Putamen (tissue), 1 donor: ENCODE data around the gene ACTRT3.
"Not testable (repeated sequence)": the region's sequence is repeated elsewhere in the genome, so short reads cannot be mapped to it uniquely, and the experiment has no call there.

Source experiments
- DNase-seq: peaks from one replicate; pipeline ENCODE4 v3.0.0-alpha.2; 2016; ENCODE audit warnings: low spot score

ACTRT3 gene

DNA sequence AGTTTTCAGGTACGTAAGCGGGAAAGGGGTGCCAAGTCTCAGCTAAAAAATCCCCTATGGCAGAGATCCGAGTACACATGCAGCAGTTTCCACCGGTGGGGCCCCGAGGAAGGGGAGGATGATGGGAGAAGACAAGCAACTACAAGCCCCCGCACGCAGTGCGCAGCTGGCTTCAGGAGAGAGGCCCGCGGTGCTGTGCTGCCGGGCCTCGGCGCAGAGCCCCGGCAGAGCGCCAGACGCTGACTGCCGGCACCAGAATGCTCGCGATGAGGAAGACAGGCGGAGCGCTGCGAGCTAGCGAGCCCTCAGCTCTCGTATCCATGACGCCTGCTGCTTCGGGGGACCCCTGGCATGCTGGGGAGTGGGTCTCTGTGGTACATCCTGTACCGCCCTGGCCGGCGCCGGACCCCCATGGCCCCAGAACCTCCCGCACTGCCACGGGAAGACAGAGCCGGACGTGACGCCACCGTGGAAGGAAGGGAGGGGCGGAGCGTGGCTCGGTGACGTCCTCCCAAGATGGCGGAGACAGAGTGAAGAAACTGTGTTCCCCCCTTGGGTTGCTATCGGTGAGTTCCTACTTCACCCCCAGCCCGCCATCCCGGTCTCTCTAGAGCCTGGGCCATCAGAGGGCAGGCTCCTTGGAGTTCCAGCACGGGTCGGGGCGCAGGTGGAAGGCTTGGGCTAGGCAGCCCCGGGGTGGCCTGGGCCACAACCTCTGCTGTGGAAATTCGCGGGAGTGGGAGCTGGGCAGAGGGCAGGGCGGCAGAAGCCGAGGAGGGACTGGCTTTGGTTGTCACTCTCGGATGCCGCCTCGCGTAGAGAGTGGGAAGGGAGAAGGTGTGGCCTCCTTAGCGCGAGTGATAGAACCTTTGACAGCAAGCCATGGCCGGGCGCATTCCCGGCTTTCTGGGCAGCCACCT lies 3.8 kb upstream of the ACTRT3 start, which contains the start of gene MYNN:
MYNN (plus strand) TSS at position 500 of the 920 bp plus-strand sequence. CDS start 900 bp downstream, outside the sequence.
- peak; percentile 95 for DNase-seq

DNA sequence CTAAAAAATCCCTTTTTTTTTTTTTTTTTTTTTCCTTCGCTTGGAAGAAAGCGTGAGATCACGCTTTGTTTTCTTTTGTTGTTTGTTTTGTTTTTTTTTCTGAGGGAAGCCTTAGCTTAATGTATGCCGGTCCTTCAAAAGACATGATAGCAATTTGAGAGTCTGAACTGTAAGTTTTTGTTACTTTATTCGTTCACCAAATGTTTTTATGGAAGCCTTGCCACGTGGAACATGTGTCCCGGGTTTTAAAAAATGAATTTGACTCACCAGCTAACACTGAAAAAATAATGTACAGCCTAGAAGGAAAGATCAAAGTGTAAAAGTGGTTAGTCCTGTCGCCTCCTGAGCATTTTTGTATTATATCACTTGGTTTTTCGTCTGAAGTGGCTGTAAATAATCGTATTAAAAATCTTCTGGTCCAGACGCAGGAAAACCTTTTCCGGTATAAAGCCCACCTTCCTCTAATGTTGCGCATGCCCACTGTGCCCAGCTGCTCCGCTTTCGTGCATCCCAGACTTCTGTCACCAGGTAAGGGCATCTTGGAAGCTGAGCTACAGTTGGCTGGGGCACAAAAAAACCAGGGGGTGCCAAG lies 3.0 kb upstream of the ACTRT3 start:
- peak; percentile 87 for DNase-seq

GRCh38 chr3:169771497-169772304 lies 2.3 kb upstream of the ACTRT3 start:
- DNase-seq, result peak; percentile 86

- DNase-seq, result peak; percentile 92
These were observed 4.3 kb downstream of the ACTRT3 start, which contains the start of gene TERC for GRCh38 chr3:169764882-169765612. Gene TERC (minus strand): TSS chr3:169765060.

GRCh38 chr3:169764312-169764881 lies 5.0 kb downstream of the ACTRT3 start:
- peak; percentile 65 for DNase-seq

GRCh38 chr3:169760479-169760878 lies 8.9 kb downstream of the ACTRT3 start:
- no peak for DNase-seq

DNA sequence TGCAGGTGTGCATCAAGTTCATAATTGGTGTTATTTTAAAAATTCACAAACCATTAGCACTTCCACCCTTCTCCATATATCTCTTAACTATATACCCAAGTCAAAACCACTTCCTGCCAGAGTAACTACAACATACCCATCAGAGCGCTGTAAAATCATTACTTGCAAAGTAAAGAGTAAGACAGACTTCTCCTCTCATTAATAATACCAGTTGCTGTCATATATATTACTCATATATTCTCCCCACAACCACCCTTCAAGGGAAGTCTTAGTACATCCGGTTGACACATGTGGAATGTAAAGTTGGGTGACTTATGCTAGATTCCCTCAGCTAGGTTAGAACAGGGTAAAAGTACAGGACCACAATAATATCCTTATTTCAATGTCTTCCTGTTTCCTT lies 10.1 kb downstream of the ACTRT3 start:
- no peak for DNase-seq

- DNase-seq, result no peak
These were observed 10.9 kb downstream of the ACTRT3 start for GRCh38 chr3:169758359-169758994.

- no peak for DNase-seq
These were observed 13.9 kb downstream of the ACTRT3 start for GRCh38 chr3:169755488-169755887.

- DNase-seq, result no peak
These were observed 14.7 kb downstream of the ACTRT3 start for GRCh38 chr3:169754711-169755110.

GRCh38 chr3:169751875-169752274 lies 17.5 kb downstream of the ACTRT3 start:
- no peak for DNase-seq

GRCh38 chr3:169750665-169751064 lies 18.7 kb downstream of the ACTRT3 start:
- DNase-seq, result no peak

GRCh38 chr3:169748670-169749069 lies 20.7 kb downstream of the ACTRT3 start:
- no peak for DNase-seq

GRCh38 chr3:169746924-169747323 lies 22.4 kb downstream of the ACTRT3 start:
- no peak for DNase-seq

DNA sequence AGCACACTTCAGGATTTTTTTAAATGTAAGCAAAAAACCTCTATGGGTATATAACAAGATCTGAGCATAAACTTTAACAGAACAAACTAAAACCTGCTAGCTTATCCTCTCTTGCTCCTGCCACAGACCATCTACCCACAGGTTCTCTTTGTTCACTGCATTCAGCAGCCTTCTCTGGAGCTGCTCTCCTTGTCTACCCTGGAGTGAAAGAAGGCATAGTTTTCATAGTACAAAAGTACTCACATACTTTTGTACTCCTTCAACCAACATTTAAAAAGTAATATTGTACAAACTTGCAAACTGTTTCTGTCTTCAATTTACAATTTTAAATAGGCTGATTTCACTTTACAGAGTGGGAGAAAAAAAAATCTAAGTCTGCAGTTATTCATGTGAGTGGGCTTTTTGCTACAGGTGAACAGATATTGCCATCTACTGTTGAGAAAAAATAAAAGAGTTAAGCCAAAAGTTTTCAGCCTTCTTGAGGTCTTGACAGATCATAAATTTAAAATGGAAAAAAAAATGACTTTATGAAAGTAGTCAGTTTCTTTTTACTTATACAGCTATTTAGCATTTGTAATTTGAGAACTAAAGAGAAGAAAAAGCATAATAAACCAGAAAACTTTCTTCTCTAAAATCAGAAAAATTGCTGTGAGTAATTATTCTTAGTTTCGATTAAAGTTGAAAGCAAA lies 24.9 kb downstream of the ACTRT3 start:
- no peak for DNase-seq

DNA sequence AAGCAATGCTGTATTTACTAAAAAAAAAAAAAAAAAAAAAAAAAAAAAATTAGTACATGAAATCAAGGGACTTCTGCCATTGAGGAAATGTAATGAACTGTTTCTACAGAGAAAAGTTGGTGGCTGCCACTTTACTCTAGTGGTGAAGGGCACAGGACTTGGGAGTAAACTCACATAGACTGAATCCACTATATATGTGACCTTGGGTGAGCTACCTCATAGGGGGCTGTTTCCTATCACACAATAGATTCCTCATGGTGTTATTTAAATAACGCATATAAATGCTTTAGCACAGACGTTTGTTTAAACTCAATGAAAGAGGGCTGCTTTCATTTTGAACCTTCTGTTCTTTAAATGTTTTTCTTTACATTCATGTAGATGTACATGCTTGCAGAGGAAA lies 30.3 kb downstream of the ACTRT3 start:
- no peak for DNase-seq

GRCh38 chr3:169731857-169732256 lies 37.5 kb downstream of the ACTRT3 start:
- not testable (repeated sequence) for DNase-seq

DNA sequence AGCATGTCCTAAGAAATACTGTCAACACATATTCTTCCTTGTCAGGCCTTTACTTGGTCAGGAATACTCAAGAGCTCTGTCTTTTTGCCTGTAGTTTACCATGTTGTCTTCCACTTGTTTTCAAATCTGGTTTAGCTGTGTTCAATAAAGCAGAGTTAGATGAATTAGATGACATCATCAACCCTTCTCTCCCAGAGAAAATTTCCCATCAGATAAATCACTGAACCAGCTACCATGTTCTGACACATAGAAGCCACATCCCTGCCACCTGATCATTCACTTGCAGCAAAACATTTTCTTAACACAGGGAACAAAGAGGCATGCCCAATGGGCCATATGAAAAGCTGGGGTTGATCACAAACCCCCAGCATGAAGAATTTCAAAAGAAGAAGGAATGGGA lies 46.6 kb downstream of the ACTRT3 start:
- DNase-seq, result no peak

DNA sequence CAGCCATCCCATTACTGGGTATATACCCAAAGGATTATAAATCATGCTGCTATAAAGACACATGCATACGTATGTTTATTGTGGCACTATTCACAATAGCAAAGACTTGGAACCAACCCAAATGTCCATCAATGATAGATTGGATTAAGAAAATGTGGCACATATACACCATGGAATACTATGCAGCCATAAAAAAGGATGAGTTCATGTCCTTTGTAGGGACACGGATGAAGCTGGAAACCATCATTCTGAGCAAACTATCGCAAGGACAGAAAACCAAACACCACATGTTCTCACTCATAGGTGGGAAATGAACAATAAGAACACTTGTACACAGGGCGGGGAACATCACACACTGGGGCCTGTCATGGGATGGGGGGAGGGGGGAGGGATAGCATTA lies 50.9 kb downstream of the ACTRT3 start:
- not testable (repeated sequence) for DNase-seq
